Vagina (tissue), 2 donors: ENCODE measurements around the gene PCBP3.

Source experiments
- CTCF ChIP-seq, 3 experiments: fragments of 450-650 bp in 2 of 3; fragments of 200-600 bp in 1 of 3; sonication (generic) in 1 of 3; IDR thresholded peaks; one replicate each; pipeline ENCODE4 v1.5.1; 2017 to 2019; ENCODE audit warnings: antibody characterized with exemption in 3 of 3, mild to moderate bottlenecking in 2 of 3, moderate library complexity in 2 of 3
- POLR2AphosphoS5 ChIP-seq, 2 donors: sonication (generic); formaldehyde crosslinking; IDR thresholded peaks; one replicate each; pipeline ENCODE4 v1.9.0; 2017; ENCODE audit warnings: antibody characterized with exemption in 2 of 2, mild to moderate bottlenecking in 2 of 2, low read depth in 1 of 2; ENCODE audit not compliant: insufficient read depth in 1 of 2

DNA sequence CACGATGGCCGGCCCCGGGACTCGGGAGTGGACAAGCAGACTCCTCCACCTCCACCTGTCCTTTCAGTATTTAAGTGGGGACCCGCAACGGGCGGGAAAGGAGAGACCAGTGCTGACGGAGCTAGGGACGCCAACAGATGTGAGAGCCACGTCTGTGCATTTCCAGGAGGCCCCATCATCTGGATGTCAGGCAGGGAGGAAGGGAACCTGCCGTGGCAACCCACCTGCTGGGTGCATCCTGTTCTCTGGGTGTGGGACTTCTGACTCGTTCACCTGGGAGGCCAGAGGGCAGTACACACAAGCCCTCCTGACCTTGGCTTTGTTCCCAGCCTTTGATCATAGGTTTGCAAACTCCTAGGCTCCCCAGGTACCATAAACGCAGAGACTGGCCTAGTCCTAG, 5.6 kb upstream of the PCBP3 start:
- no peak for TF ChIP-seq CTCF (IDR thresholded peaks at IDR 0.05)
- no peak for TF ChIP-seq POLR2AphosphoS5 (IDR thresholded peaks at IDR 0.05; ENCODE audit: insufficient read depth in 1 of 2, low read depth in 1 of 2)
